GM21717 (cell line): ENCODE measurements around the gene JOSD1.

Experiments
- ATAC-seq: cut with Tn5 transposase; IDR thresholded peaks from one replicate; pipeline ENCODE4 v1.9.1; 2021; ENCODE audit warnings: mild to moderate bottlenecking, moderate library complexity; ENCODE audit not compliant: unreplicated experiment

JOSD1 gene

GRCh38 chr22:38700789-38701628 is at the start of gene JOSD1:
JOSD1 (minus strand) TSS chr22:38700943; CDS start chr22:38699987, 956 bp downstream.
- ATAC-seq, result peak; percentile 27

- ATAC-seq, result no peak
Measured at GRCh38 chr22:38750104-38750503, 49.4 kb upstream of the JOSD1 start.

- ATAC-seq, result no peak
Measured at GRCh38 chr22:38748487-38749136, 47.9 kb upstream of the JOSD1 start.

GRCh38 chr22:38745676-38746460 is 45.1 kb upstream of the JOSD1 start:
- no peak for ATAC-seq

- ATAC-seq, result no peak
Measured at GRCh38 chr22:38744981-38745380, 44.2 kb upstream of the JOSD1 start.

- no peak for ATAC-seq
Measured at GRCh38 chr22:38742176-38742942, 41.6 kb upstream of the JOSD1 start.

GRCh38 chr22:38741576-38741975 is 40.8 kb upstream of the JOSD1 start:
- ATAC-seq, result no peak

- ATAC-seq, result no peak
Measured at GRCh38 chr22:38741166-38741565, 40.4 kb upstream of the JOSD1 start.

- ATAC-seq, result no peak
Measured at GRCh38 chr22:38740754-38741153, 40.0 kb upstream of the JOSD1 start.

GRCh38 chr22:38740116-38740723 is 39.5 kb upstream of the JOSD1 start:
- no peak for ATAC-seq

GRCh38 chr22:38739300-38740055 is 38.7 kb upstream of the JOSD1 start:
- ATAC-seq, result no peak

GRCh38 chr22:38738475-38739070 is 37.8 kb upstream of the JOSD1 start:
- ATAC-seq, result no peak

- no peak for ATAC-seq
Measured at GRCh38 chr22:38737302-38738060, 36.7 kb upstream of the JOSD1 start.

GRCh38 chr22:38736257-38736570 is 35.5 kb upstream of the JOSD1 start:
- ATAC-seq, result no peak

GRCh38 chr22:38735465-38736256 is 34.9 kb upstream of the JOSD1 start:
- ATAC-seq, result no peak

GRCh38 chr22:38735126-38735464 is 34.4 kb upstream of the JOSD1 start:
- ATAC-seq, result no peak

GRCh38 chr22:38734421-38735100 is 33.8 kb upstream of the JOSD1 start:
- ATAC-seq, result no peak
